ENCODE measurements around the gene SIGLEC11. TPM values are rescaled to one million over a fixed set of nuclear protein-coding genes. Genes with fewer than 3 reads are reported as not detected.
"Not testable (repeated sequence)": the region's sequence is repeated elsewhere in the genome, so short reads cannot be mapped to it uniquely, and the experiment has no call there.

The SIGLEC11 gene
- total and polyA plus RNA-seq, 4 donors, result 0.82 to 3.1 (median 1.6) TPM

- no peak for ATAC-seq (ENCODE audit: low FRiP score)
- Histone ChIP-seq H3K4me3 (ENCODE audit: low read length in 2 of 2) (no peak overlapping the region), H3K4me1 (ENCODE audit: control insufficient read depth in 1 of 2, insufficient read depth in 2 of 2, low read length in 2 of 2) (peaks cover 2 to 4% of the 10 kb centered on the region in 2 donors), H3K36me3 (ENCODE audit: control insufficient read depth in 1 of 2, insufficient read depth in 2 of 2, low read length in 1 of 2) (no peaks in the 10 kb centered on the region), H3K27me3 (ENCODE audit: control insufficient read depth in 1 of 2, insufficient read depth in 2 of 2, low read length in 1 of 2) (no peaks in the 10 kb centered on the region), H3K27ac (ENCODE audit: low read depth in 1 of 2, low read length in 2 of 2) (no peak overlapping the region), H3K9me3 (ENCODE audit: control insufficient read depth, low read length) (no peaks in the 10 kb centered on the region)
- intact Hi-C loops (cut with DNase I), result loop anchor here in 1 of 2 donors (10.0 kb wide), 1 partner anchor 183 kb away; no protein-coding TSS in a partner anchor
- WGBS, 2 donors, result 65 to 77% methylated on average over 9 of the region's 9 CpGs
- peak; percentile 32 to 51 for DNase-seq
Observed at GRCh38 chr19:49951806-49952478, 9.0 kb downstream of the SIGLEC11 start.

DNA sequence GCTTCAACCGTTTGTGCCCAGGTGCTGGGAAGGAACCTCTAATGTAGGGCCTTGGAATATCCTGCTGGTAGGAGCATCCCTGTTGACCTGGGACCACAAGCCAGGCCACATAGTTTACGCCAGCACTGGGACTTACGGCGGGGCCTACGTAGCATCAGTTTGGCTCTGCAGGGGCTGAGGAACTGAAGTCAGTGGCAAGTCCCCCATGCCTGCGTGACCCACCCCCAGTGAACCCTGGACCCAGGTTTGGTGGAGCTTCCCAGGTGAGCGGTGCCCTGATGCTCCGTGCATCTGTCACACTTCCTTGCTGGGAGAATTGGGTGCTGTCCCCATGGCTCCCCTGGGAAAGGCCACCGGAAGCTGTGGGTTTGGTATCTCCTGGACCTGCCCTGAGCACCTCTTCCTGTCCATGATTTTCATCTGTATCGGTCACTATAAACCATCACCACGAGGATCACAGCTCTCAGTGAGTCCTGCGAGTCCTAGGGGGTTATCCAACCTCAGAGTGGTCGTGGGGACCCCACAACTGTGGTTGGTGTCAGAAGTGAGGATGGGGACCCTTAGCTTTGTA, 9.9 kb downstream of the SIGLEC11 start:
- intact Hi-C loops (cut with DNase I), result loop anchor here in 1 of 2 donors (10.0 kb wide), 1 partner anchor 184 kb away; no protein-coding TSS in a partner anchor

DNA sequence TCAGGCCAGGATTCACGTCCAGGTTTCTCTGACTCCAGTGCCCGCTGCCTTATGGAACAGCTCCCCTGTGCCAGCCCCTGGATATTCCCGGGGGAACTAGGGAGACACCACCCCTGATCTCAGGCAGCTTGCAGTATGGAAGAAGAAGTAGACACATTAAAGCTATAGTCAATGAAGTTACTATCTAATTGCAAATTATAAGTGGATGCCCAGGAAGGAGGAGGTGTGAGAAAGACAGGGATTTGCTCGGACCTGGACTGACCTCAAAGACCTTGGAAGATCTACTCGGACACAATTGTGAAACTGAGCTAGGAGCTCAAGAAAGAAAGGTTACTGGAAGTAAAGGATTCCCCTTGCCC, 10.4 kb downstream of the SIGLEC11 start:
- no peak overlapping the region for H3K27ac ChIP-seq (ENCODE audit: low read depth in 1 of 2, low read length in 2 of 2)
- H3K4me3 ChIP-seq (ENCODE audit: low read length in 2 of 2), result no peak overlapping the region
- ATAC-seq (ENCODE audit: low FRiP score) (no peak), DNase-seq (peak; percentile 10 to 26)
- H3K9me3 ChIP-seq (ENCODE audit: control insufficient read depth, low read length), result no peaks in the 10 kb centered on the region
- intact Hi-C loops (cut with DNase I), result loop anchor here in 1 of 2 donors (10.0 kb wide), 1 partner anchor 184 kb away; no protein-coding TSS in a partner anchor
- no peaks in the 10 kb centered on the region for H3K36me3 ChIP-seq (ENCODE audit: control insufficient read depth in 1 of 2, insufficient read depth in 2 of 2, low read length in 1 of 2)
- no peaks in the 10 kb centered on the region for H3K27me3 ChIP-seq (ENCODE audit: control insufficient read depth in 1 of 2, insufficient read depth in 2 of 2, low read length in 1 of 2)
- peaks cover 2 to 4% of the 10 kb centered on the region in 2 donors for H3K4me1 ChIP-seq (ENCODE audit: control insufficient read depth in 1 of 2, insufficient read depth in 2 of 2, low read length in 2 of 2)
- WGBS, 2 donors, result 90 to 96% methylated on average over 5 of the region's 5 CpGs

More for the DNA sequence above, 9.9 kb downstream of the SIGLEC11 start:
- no peak overlapping the region for H3K4me3 ChIP-seq (ENCODE audit: low read length in 2 of 2)
- H3K4me1 ChIP-seq (ENCODE audit: control insufficient read depth in 1 of 2, insufficient read depth in 2 of 2, low read length in 2 of 2), result peaks cover 2 to 4% of the 10 kb centered on the region in 2 donors
- H3K9me3 ChIP-seq (ENCODE audit: control insufficient read depth, low read length), result no peaks in the 10 kb centered on the region
- H3K36me3 ChIP-seq (ENCODE audit: control insufficient read depth in 1 of 2, insufficient read depth in 2 of 2, low read length in 1 of 2), result no peaks in the 10 kb centered on the region
- WGBS, 2 donors, result 88 to 90% methylated on average over 13 of the region's 13 CpGs
- no peak overlapping the region for H3K27ac ChIP-seq (ENCODE audit: low read depth in 1 of 2, low read length in 2 of 2)
- no peak for ATAC-seq (ENCODE audit: low FRiP score)
- H3K27me3 ChIP-seq (ENCODE audit: control insufficient read depth in 1 of 2, insufficient read depth in 2 of 2, low read length in 1 of 2), result no peaks in the 10 kb centered on the region
- DNase-seq, result peak; percentile 16 to 25

- intact Hi-C loops (cut with DNase I), result loop anchor here in 1 of 2 donors (10.0 kb wide), 1 partner anchor 185 kb away; no protein-coding TSS in a partner anchor
- WGBS, 2 donors, result 70 to 75% methylated on average over 11 of the region's 11 CpGs
- H3K4me3 ChIP-seq (ENCODE audit: low read length in 2 of 2), result no peak overlapping the region
- no peak overlapping the region for H3K27ac ChIP-seq (ENCODE audit: low read depth in 1 of 2, low read length in 2 of 2)
- DNase-seq (peak; percentile 24 to 33), ATAC-seq (ENCODE audit: low FRiP score) (no peak)
- no peaks in the 10 kb centered on the region for H3K27me3 ChIP-seq (ENCODE audit: control insufficient read depth in 1 of 2, insufficient read depth in 2 of 2, low read length in 1 of 2)
- H3K36me3 ChIP-seq (ENCODE audit: control insufficient read depth in 1 of 2, insufficient read depth in 2 of 2, low read length in 1 of 2), result no peaks in the 10 kb centered on the region
- H3K4me1 ChIP-seq (ENCODE audit: control insufficient read depth in 1 of 2, insufficient read depth in 2 of 2, low read length in 2 of 2), result peaks cover 2 to 4% of the 10 kb centered on the region in 2 donors
- H3K9me3 ChIP-seq (ENCODE audit: control insufficient read depth, low read length), result no peaks in the 10 kb centered on the region
Observed at GRCh38 chr19:49949742-49950589, 11.0 kb downstream of the SIGLEC11 start.

DNA sequence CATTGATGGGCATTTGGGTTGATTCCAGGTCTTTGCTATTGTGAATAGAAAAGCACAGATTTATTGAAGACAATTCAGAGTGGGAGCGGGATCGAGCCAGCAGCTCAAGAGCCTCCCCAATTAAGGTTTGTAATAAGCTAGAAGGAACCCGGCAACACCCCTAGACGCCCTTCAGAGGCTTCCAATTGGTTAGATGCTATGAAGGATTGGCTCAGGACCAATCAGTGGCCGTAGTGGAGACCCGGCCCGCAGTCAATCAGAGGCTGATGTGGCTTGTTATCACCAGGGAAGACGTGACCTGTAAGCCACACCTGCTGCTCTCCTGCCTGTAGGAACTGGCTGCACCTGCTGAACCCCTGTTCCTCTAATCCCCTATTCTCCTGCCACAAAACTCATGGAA, 14.6 kb downstream of the SIGLEC11 start:
- intact Hi-C loops (cut with DNase I), result no loop called here
- Histone ChIP-seq H3K27me3 (ENCODE audit: control insufficient read depth in 1 of 2, insufficient read depth in 2 of 2, low read length in 1 of 2) (no peaks in the 10 kb centered on the region), H3K4me3 (ENCODE audit: low read length in 2 of 2) (no peak overlapping the region), H3K36me3 (ENCODE audit: control insufficient read depth in 1 of 2, insufficient read depth in 2 of 2, low read length in 1 of 2) (no peaks in the 10 kb centered on the region), H3K27ac (ENCODE audit: low read depth in 1 of 2, low read length in 2 of 2) (no peak overlapping the region), H3K4me1 (ENCODE audit: control insufficient read depth in 1 of 2, insufficient read depth in 2 of 2, low read length in 2 of 2) (no peaks in the 10 kb centered on the region), H3K9me3 (ENCODE audit: control insufficient read depth, low read length) (no peaks in the 10 kb centered on the region)
- 83 to 84% methylated on average over 8 of the region's 8 CpGs for WGBS, 2 donors
- ATAC-seq (ENCODE audit: low FRiP score) (no peak), DNase-seq (peak; percentile 10 to 25)

DNA sequence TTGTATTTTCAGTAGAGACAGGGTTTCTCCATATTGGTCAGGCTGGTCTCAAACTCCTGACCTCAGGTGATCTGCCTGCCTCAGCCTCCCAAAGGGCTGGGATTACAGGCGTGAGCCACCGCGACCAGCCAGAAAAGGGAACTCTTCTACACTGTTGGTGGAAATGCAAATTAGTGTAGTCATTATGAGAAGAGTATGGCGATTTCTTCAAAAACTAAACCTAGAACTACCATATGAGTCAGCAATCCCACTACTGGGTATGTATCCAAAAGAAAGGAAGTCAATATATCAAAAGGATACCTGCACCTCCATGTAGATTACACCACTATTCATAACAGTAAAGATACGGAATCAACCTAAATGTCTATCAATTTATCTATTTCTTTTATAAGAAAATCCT, 16.4 kb downstream of the SIGLEC11 start:
- H3K9me3 ChIP-seq (ENCODE audit: control insufficient read depth, low read length); H3K27me3 ChIP-seq (ENCODE audit: control insufficient read depth in 1 of 2, insufficient read depth in 2 of 2, low read length in 1 of 2); intact Hi-C loops (cut with DNase I); H3K4me1 ChIP-seq (ENCODE audit: control insufficient read depth in 1 of 2, insufficient read depth in 2 of 2, low read length in 2 of 2); H3K27ac ChIP-seq (ENCODE audit: low read depth in 1 of 2, low read length in 2 of 2); H3K36me3 ChIP-seq (ENCODE audit: control insufficient read depth in 1 of 2, insufficient read depth in 2 of 2, low read length in 1 of 2); ATAC-seq (ENCODE audit: low FRiP score); H3K4me3 ChIP-seq (ENCODE audit: low read length in 2 of 2): not testable (repeated sequence)
- DNase-seq, result peak; percentile 24 to 27
- 81 to 87% methylated on average over 5 of the region's 5 CpGs for WGBS, 2 donors

DNA sequence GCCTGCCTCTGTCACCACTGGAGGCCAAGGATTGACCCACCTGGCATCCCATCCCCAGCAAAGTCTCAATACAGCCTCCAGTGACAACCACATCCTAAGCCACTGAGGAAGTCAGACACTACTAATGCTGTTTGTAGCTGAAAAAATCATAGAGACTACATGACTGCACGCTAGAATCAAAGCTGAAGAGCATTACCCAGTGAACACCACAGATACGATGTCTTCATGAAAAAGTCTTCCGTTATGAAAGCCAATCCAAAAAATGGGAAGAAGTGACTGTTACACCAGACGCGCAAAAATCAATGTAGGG, 20.5 kb downstream of the SIGLEC11 start:
- 85 to 89% methylated on average over 5 of the region's 5 CpGs for WGBS, 2 donors
- intact Hi-C loops (cut with DNase I), result no loop called here
- H3K36me3 ChIP-seq (ENCODE audit: control insufficient read depth in 1 of 2, insufficient read depth in 2 of 2, low read length in 1 of 2), result no peaks in the 10 kb centered on the region
- DNase-seq, result no peak
- ATAC-seq (ENCODE audit: low FRiP score), result no peak
- H3K9me3 ChIP-seq (ENCODE audit: control insufficient read depth, low read length), result no peaks in the 10 kb centered on the region
- H3K27me3 ChIP-seq (ENCODE audit: control insufficient read depth in 1 of 2, insufficient read depth in 2 of 2, low read length in 1 of 2), result no peaks in the 10 kb centered on the region
- H3K4me1 ChIP-seq (ENCODE audit: control insufficient read depth in 1 of 2, insufficient read depth in 2 of 2, low read length in 2 of 2), result no peaks in the 10 kb centered on the region
- no peak overlapping the region for H3K27ac ChIP-seq (ENCODE audit: low read depth in 1 of 2, low read length in 2 of 2)
- H3K4me3 ChIP-seq (ENCODE audit: low read length in 2 of 2), result no peak overlapping the region

DNA sequence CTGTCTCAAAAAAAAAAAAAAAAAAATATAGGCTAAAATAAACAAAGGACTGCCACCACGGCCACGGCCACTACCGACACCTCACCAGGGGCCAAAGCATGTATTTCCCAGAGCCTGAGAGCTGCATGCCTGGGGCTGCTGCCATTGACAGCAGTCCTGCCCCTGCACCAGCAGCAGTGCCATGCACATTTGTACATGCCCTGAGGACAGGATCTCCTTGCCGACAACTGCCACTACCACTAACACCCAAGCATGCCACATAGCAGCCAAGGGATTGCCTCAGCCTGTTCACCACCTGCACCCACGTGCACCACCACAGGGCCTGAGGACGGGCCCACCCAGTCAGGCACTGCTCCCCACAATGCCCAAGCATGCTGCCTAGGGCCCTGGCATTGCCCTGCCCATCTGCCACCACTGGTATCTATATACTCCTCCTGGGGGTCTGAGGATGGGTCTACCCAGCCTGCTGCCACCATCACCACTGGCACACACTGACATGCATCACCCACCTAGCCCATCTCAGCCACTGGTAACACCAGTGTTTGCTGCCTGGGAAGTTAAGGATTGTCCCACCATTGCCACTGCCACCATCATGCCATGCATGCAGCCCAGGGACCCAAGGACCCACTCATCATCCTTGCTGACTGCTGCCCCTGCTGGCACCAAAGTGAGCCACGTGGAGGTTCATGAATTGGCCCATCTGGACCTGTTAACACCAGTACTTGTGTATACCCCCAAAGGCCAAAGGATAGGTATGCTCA, 21.1 kb downstream of the SIGLEC11 start:
- Histone ChIP-seq H3K36me3 (ENCODE audit: control insufficient read depth in 1 of 2, insufficient read depth in 2 of 2, low read length in 1 of 2) (no peaks in the 10 kb centered on the region), H3K4me1 (ENCODE audit: control insufficient read depth in 1 of 2, insufficient read depth in 2 of 2, low read length in 2 of 2) (no peaks in the 10 kb centered on the region), H3K27me3 (ENCODE audit: control insufficient read depth in 1 of 2, insufficient read depth in 2 of 2, low read length in 1 of 2) (no peaks in the 10 kb centered on the region), H3K9me3 (ENCODE audit: control insufficient read depth, low read length) (no peaks in the 10 kb centered on the region), H3K27ac (ENCODE audit: low read depth in 1 of 2, low read length in 2 of 2) (no peak overlapping the region), H3K4me3 (ENCODE audit: low read length in 2 of 2) (no peak overlapping the region)
- 60 to 66% methylated on average over 7 of the region's 7 CpGs for WGBS, 2 donors
- intact Hi-C loops (cut with DNase I), result loop anchor here (5.0 to 10.0 kb wide), 2 partner anchors 42 to 195 kb away; no protein-coding TSS in a partner anchor
- ATAC-seq (ENCODE audit: low FRiP score) (no peak), DNase-seq (peak; percentile 30 to 60)

All from aorta (tissue), 5 donors.